GM03348 (cell line): Measurements from ENCODE around the gene WWOX.

ENCODE experiments used
- DNase-seq: peaks from one replicate; pipeline ENCODE4 v3.0.0; 2012; ENCODE audit warnings: low spot score

The WWOX gene

DNA sequence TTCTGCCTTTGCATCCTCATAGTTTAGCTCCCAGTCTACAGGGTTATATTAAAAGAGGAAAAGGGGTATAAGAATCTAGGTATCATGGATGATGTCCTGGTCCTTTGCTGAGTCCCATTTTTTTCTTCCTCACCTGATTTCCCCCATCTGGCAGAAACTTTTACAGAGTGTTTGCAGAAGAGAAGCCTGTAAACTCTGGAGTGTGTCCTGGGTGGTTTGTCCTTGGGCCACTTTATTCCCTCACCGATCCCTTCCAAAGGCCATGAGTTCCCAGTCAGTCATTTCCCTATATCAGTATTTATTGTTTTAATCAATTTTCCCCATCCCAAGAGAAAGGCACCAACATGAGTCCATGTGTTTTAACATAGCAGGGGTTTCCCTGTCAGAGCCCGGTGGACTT, 638.2 kb downstream of the WWOX start:
- DNase-seq = no peak

- DNase-seq = no peak
Measured at GRCh38 chr16:78738557-78738956, 639.1 kb downstream of the WWOX start.

DNA sequence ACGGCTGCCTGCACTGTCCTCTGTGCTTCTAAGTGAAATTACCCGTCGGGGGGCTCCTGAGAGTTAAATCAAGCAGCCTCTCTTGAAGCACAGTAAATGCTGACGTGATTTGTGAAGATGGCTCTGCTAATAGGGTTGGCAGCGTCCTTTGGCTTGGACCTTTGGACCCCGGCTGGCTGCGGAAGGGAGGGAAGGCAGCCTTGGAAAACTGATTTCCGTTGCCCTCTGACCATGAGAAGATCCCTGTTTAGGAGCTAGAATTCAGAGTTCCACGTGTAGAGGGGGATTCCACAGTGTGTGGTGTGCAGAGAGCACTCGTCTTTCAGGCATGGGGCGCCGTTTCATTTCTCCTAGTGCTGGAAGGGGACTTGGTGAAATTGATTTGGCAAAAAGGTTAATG, 640.8 kb downstream of the WWOX start:
- DNase-seq = no peak

DNA sequence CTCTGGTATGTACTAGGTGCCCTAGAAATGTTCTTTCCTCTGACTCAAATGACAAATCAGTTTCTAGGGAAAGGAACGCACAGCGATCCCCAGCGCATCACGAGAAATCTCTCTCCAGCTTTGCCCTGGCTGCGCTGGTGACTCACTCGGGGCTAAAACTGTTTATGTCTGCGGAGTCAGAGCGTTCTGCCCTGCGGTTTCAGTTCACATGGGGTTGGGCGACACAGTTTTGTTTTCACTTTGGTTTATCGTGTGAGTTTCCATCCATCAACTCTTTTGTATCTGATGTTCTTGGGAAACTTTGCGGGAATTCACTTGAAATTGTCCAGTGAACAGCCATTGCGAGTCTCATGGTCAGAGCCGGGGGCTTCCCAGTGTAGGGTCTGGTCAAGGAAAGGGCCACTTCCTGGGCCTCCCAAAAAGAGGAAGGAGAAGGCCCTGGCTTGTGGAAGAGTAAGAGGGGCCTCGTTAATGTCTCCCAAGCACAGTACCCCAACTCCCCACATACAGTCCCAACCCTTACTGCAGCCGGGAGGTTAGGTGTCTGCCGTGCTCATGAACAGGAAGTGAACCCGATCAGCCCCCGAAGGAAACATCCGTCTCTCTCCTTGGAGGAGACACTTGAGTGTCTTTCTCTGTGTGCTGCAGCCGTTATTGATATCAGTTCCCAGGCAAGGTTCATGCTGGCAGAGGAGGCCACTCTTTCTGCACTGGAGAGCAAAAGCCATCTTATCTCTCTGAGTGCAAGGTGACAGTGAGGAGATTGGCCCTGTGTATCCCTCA, 643.2 kb downstream of the WWOX start:
- DNase-seq = no peak

DNA sequence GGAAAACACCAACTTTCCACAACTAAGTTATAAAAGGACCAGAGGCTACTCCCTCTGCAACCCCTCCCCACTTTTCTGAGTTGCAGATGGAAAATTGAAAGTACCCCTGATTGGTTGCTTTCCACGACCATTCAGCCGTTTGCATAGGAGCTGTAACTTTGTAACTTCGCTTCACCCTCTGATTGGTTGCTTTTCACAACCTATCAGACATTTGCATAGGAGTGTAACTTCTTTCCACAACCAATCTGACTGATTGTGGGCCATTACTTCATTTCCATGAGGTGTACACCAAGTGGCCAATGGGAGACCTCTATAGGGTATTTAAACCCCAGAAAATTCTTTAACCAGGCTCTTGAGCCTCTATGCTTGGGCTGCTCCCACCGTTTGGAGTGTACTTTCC, 644.1 kb downstream of the WWOX start:
- no peak for DNase-seq

GRCh38 chr16:78744099-78744498, 644.6 kb downstream of the WWOX start:
- DNase-seq = no peak

DNA sequence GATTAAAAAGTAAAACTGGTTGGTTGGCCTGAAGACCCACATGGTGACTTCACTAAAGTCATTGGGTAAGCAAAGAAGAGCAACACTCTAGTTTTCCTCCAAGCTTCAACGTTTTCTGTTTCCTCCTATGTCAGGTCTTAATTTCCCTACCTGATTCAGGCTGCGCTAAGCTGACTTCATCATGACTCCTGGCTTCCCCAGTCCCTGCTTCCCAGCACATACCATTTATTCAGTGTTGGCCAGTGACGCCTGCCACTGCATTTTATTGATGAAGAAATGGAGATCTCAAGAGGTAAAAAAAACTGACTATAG, 645.3 kb downstream of the WWOX start:
- no peak for DNase-seq

- no peak for DNase-seq
Measured at GRCh38 chr16:78745108-78746019, 645.9 kb downstream of the WWOX start.

- no peak for DNase-seq
Measured at GRCh38 chr16:78746718-78747117, 647.3 kb downstream of the WWOX start.

DNA sequence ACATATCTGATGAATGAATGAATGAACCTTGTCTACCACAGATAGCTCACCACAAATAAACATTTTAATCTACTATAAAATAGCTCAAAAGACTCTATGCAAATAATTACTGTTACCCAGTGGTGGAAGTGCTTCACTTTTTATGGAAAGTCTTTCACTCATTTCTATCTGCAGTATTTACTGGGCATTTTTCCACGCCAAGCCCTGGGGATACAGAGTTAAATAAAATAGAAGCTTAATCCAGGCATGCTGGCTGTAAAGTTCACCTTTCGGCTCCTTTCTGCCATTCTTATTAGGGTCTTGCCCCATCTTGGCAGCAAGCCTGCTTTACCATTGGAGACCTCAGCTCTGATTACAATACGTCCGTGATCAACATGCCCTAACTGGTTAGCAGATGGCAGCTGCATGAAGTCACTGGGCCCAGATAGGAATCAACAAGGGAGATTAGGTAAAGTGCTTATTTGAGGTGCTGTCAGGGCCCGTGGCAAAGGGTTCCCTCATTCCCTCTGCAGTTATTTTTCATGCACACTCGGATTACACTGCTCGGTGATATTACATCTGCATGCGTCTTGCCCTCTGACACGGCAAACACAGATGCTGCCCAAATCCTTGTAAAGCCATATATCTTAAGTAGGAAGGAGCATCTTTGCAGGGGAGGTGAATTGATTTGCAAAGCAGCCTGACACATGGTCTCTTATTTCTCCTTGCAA, 648.9 kb downstream of the WWOX start:
- no peak for DNase-seq

- DNase-seq = no peak
Measured at GRCh38 chr16:78749745-78750268, 650.4 kb downstream of the WWOX start.

DNA sequence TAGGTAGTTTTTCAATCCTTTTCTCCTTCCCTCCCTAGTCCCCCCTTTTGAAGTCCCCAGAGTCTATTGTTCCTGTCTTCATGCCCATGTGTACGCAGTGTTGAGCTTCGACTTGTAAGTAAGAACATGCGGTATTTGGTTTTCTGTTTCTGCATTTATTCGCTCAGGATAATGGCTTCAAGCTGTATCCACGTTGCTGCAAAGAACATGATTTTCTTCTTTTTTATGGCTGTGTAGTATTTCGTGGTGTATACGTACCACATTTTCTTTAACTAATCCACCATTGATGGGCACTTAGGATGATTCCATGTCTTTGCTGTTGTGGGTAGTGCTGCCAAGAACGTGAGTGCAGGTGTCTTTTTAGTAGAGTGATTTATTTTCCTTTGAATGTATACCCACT, 651.2 kb downstream of the WWOX start:
- no peak for DNase-seq

DNA sequence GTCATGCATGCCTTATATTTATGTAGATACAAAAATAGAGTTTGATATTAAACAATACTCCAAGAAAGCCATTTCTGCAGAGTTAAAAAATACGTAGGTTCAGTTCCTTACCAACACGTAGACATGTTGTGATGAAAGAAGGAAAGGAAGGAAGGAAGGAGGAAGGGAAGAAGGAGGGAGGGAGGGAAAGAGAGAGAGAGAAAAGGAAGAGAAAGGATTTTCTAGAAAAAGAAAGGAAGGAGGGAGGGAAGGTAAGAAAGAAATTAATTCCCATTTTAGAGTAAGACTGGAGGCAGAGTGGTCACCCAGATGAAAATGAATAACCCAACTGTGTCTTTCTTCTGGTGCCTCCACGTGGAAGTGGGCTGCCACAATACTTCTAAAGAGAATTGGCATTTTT, 652.1 kb downstream of the WWOX start:
- DNase-seq = no peak

DNA sequence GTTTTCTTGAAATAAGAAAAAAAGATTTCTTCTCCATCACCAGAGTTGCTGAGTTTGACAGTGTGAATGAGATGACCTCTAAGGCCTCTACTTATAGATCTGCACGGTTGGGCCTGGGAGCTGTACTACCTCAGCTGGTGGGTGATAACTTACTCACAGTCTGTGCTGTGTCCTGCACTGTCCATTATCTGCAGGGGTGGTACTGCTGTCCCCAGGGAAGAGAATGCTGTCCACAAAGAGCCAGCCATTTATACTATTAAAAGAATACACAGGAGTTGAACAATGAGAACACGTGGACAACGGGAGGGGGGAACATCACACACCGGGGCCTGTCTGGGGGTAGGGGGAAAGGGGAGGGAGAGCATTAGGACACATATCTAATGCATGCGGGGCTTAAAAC, 655.3 kb downstream of the WWOX start:
- no peak for DNase-seq

GRCh38 chr16:78755751-78756661, 656.6 kb downstream of the WWOX start:
- no peak for DNase-seq

DNA sequence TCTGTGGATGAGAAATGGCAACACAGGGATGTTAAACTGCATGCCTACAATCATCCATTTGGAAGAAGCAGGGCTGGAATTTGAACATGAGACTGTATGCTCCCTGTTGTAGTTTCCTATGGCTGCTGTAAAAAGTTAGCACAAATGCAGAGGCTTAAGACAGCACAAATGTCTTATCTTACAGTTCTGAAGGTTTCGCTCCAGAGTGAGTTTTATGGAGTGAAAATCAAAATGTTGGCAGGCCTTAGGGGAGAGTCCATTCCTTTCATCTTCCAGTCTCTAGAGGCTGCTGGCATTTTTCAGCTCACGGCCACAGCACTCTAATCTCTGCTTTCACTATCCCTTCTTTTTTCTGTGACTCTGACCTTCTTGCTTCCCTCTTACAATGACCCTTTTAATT, 660.1 kb downstream of the WWOX start:
- no peak for DNase-seq

- no peak for DNase-seq
Measured at GRCh38 chr16:78760611-78761010, 661.2 kb downstream of the WWOX start.

DNA sequence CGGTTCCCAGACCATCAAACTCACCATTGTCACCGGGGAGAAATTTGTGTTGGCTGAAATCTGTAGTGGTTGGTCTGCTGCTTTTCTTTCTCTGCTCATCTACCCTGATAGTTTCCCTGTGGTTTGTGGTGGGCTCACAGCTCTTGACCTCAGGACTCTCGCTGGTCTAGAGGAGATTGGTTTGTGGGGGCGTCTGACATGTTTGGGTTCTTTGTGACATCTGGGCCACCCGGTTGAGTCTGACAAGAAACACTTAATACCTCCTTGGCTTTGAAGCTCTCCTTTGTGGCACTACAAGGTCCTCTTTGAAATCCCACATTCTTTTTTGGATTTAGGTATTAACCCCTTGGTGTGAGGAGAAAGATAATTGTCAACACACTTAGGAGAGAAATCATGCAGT, 662.0 kb downstream of the WWOX start:
- no peak for DNase-seq

GRCh38 chr16:78762222-78762621, 662.8 kb downstream of the WWOX start:
- DNase-seq = no peak

GRCh38 chr16:78763821-78764440, 664.5 kb downstream of the WWOX start:
- no peak for DNase-seq

DNA sequence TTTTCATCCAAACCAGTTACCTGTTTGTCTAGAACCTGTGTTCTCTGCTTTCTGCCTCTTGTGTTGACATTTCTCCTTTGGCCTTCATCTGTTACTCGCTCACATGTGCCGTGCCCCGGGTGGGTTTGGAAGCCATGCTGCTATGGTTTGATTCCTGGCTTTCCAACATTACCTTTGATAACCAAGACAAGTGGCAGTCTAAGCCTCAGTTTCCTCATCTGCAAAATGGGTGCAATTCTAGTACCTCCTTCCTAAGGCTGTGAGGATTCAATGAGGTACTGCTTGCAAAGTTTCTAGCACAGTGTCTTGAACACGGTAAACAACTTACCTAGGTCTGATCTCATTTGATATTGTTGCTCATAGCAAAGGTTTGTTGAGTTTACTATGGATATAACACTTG, 665.0 kb downstream of the WWOX start:
- no peak for DNase-seq
